ENCODE results near the gene S1PR4. TPM values are rescaled to one million over a fixed set of nuclear protein-coding genes. Genes with fewer than 3 reads are reported as not detected.
A peak's percentile ranks its signal among the peaks of the same experiment; 100 is the strongest.

S1PR4 gene
- total and polyA plus RNA-seq, 9 of the 15 experiments (the other 6 are each of a cell fraction or from before 2014, with no cell fraction given), result 0.27 TPM; not detected in 8

DNA sequence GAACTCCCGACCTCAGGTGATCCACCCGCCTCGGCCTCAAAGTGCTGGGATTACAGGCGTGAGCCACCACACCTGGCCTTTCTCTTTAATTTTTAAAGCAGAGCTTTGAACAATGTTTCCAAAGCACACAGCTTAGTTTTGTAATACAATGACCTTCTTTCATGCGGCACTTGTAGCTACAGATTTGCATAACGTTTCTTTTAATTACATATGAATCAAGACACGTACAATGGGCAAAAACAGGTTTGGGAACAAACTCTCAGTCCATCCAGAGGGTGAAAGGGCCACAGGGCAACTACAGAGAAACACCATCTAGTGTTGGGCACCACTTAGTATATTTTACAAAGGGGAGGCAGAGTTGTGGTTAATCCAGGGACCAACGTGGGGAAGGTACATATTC lies 19.0 kb upstream of the S1PR4 start (continued):
- TF ChIP-seq, protein P1, sequence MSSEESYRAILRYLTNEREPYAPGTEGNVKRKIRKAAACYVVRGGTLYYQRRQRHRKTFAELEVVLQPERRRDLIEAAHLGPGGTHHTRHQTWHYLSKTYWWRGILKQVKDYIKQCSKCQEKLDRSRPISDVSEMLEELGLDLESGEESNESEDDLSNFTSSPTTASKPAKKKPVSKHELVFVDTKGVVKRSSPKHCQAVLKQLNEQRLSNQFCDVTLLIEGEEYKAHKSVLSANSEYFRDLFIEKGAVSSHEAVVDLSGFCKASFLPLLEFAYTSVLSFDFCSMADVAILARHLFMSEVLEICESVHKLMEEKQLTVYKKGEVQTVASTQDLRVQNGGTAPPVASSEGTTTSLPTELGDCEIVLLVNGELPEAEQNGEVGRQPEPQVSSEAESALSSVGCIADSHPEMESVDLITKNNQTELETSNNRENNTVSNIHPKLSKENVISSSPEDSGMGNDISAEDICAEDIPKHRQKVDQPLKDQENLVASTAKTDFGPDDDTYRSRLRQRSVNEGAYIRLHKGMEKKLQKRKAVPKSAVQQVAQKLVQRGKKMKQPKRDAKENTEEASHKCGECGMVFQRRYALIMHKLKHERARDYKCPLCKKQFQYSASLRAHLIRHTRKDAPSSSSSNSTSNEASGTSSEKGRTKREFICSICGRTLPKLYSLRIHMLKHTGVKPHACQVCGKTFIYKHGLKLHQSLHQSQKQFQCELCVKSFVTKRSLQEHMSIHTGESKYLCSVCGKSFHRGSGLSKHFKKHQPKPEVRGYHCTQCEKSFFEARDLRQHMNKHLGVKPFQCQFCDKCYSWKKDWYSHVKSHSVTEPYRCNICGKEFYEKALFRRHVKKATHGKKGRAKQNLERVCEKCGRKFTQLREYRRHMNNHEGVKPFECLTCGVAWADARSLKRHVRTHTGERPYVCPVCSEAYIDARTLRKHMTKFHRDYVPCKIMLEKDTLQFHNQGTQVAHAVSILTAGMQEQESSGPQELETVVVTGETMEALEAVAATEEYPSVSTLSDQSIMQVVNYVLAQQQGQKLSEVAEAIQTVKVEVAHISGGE (CRISPR knock-in tag; IDR thresholded peaks at IDR 0.05), result no peak

DNA sequence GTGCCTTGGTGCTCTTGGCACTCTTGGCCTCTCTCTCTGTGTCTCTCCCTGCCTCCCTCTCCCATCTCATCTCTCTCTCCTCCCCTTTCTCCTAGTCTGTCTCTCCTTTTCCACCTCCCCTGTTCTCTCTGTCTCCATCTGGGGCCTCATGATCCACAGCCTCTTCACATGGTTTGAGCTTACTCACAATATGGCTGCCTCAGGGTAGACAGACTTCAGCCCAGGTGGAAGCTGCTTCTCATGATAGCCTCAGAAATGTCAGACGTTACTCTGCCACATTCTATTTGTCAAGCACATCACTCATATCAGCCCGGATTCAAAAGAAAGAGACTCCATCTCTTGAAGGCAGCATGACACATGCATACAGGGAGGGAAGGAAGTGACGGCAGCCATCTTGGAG lies 18.4 kb upstream of the S1PR4 start:
- Histone ChIP-seq H3K27ac (ENCODE audit: extremely low read depth, low read depth, low read length) (peak overlapping the region; percentile 2; the same call in 1 of the 3 replicates), H4K20me1 (replicated peaks; ENCODE audit: control insufficient read depth, insufficient read depth, low read length) (no peaks in the 10 kb centered on the region), H3K36me3 (ENCODE audit: control insufficient read depth, insufficient read depth, low read length) (no peaks in the 10 kb centered on the region), H3K9ac (ENCODE audit: insufficient read depth in 1 of 2, low read depth in 2 of 2, low read length in 2 of 2) (no peak overlapping the region), H3K4me2 (ENCODE audit: insufficient read depth, low read length) (no peak overlapping the region), H3K27me3 (ENCODE audit: control insufficient read depth in 2 of 2, insufficient read depth in 2 of 2, low read length in 2 of 2) (no peaks in the 10 kb centered on the region), H2AFZ (ENCODE audit: low read depth, low read length) (peak overlapping the region; percentile 66), H3K4me1 (replicated peaks in 1 of 2; ENCODE audit: control insufficient read depth in 2 of 2, insufficient read depth in 2 of 2, low read length in 2 of 2) (peaks cover 10 to 30% of the 10 kb centered on the region in 2 experiments), H3K79me2 (ENCODE audit: control insufficient read depth, insufficient read depth, low read length) (no peaks in the 10 kb centered on the region), H3K4me3 (no peak overlapping the region), H3K9me1 (ENCODE audit: control insufficient read depth, insufficient read depth, low read length) (no peaks in the 10 kb centered on the region), H3K9me3 (replicated peaks; ENCODE audit: control insufficient read depth, insufficient read depth, low read depth, low read length) (peaks cover 8% of the 10 kb centered on the region)
- intact Hi-C loops (cut with micrococcal nuclease), result no loop called here
- no peak for FAIRE-seq
- ChIA-PET POLR2A (interaction anchor here (0.5 kb wide), 1 partner anchor 661 kb away, joined by 3 read pairs; no protein-coding TSS in a partner anchor), CTCF (ENCODE audit: low intra/inter-chr PET ratio) (no interaction called here)
- ATAC-seq, result no peak
- no TSS peak for BruUV-seq (replicated peaks)
- peak in 1 of 4 experiments; percentile 6 for DNase-seq (ENCODE audit: extremely low read depth in 1 of 4, low spot score in 3 of 4)
- WGBS (ENCODE audit: insufficient coverage, low coverage, missing lambda C conversion rate), result 11% methylated on average over 2 of the region's 3 CpGs
- in situ Hi-C loops (cut with MboI), result no loop called here
- TF ChIP-seq KAT7 (CRISPR knock-in tag; IDR thresholded peaks at IDR 0.05; ENCODE audit: borderline replicate concordance) (no peak), CBX5 (IDR thresholded peaks at IDR 0.05; ENCODE audit: borderline replicate concordance, low read depth) (0 out of 2 replicates have a peak, but pooled peaks have one; percentile 16), SIN3A (IDR thresholded peaks at IDR 0.05; ENCODE audit: borderline replicate concordance in 2 of 2, control insufficient read depth in 1 of 2, low read depth in 2 of 2, low read length in 2 of 2) (no peak), KDM5B (IDR thresholded peaks at IDR 0.05; ENCODE audit: insufficient replicate concordance, low read depth, low read length) (no peak), TBL1XR1 (IDR thresholded peaks at IDR 0.05; ENCODE audit: low read length in 2 of 2) (no peak), ZKSCAN1 (IDR thresholded peaks at IDR 0.05; ENCODE audit: low read depth, low read length) (no peak), TRIM24 (IDR thresholded peaks at IDR 0.05) (0 out of 4 replicates have a peak, but pooled peaks of 1 of the 2 experiments have one; percentile 34), ZNF184 (CRISPR knock-in tag; IDR thresholded peaks at IDR 0.05) (no peak), ETS2 (tag; IDR thresholded peaks at IDR 0.05; ENCODE audit: borderline replicate concordance, poor library complexity, severe bottlenecking) (no peak), COPS2 (conservative IDR thresholded peaks at IDR 0.05) (no peak), HIVEP1 (CRISPR knock-in tag; IDR thresholded peaks at IDR 0.05) (no peak), GABPA (tag; conservative IDR thresholded peaks at IDR 0.05; ENCODE audit: low read depth) (no peak)
- TF ChIP-seq, protein P2, sequence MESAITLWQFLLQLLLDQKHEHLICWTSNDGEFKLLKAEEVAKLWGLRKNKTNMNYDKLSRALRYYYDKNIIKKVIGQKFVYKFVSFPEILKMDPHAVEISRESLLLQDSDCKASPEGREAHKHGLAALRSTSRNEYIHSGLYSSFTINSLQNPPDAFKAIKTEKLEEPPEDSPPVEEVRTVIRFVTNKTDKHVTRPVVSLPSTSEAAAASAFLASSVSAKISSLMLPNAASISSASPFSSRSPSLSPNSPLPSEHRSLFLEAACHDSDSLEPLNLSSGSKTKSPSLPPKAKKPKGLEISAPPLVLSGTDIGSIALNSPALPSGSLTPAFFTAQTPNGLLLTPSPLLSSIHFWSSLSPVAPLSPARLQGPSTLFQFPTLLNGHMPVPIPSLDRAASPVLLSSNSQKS (CRISPR knock-in tag; IDR thresholded peaks at IDR 0.05), result no peak
- TF ChIP-seq, protein P3, sequence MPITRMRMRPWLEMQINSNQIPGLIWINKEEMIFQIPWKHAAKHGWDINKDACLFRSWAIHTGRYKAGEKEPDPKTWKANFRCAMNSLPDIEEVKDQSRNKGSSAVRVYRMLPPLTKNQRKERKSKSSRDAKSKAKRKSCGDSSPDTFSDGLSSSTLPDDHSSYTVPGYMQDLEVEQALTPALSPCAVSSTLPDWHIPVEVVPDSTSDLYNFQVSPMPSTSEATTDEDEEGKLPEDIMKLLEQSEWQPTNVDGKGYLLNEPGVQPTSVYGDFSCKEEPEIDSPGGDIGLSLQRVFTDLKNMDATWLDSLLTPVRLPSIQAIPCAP (CRISPR knock-in tag; IDR thresholded peaks at IDR 0.05; ENCODE audit: borderline replicate concordance), result no peak

All from K562 (cell line).